SJSA1 (cell line): ENCODE results near the gene THBS2. TPM values are rescaled to one million over a fixed set of nuclear protein-coding genes. Genes with fewer than 3 reads are reported as not detected.

Experiments used
- DNase-seq, 2 experiments: peaks; one replicate each; pipeline ENCODE4 v3.0.0-alpha.2; 2015 to 2020; ENCODE audit warnings: low spot score in 2 of 2, low read depth in 1 of 2
- H3K27ac ChIP-seq: fragments of 250-450 bp; sonication (Bioruptor Pico); 2 replicates; pipeline ENCODE4 v1.5.1; 2020; ENCODE audit warnings: mild to moderate bottlenecking, moderate library complexity
- H3K27me3 ChIP-seq: fragments of 250-450 bp; sonication (Bioruptor Pico); replicated peaks from 2 replicates; pipeline ENCODE4 v1.5.1; 2020; ENCODE audit warnings: mild to moderate bottlenecking, moderate library complexity
- H3K36me3 ChIP-seq: fragments of 250-450 bp; sonication (Bioruptor Pico); 2 replicates; pipeline ENCODE4 v1.5.1; 2020; ENCODE audit warnings: mild to moderate bottlenecking
- H3K4me1 ChIP-seq: fragments of 250-450 bp; sonication (Bioruptor Pico); replicated peaks from 2 replicates; pipeline ENCODE4 v1.6.1; 2021; ENCODE audit warnings: mild to moderate bottlenecking
- H3K4me3 ChIP-seq: fragments of 250-450 bp; sonication (Bioruptor Pico); 2 replicates; pipeline ENCODE4 v1.5.1; 2020; ENCODE audit warnings: mild to moderate bottlenecking
- H3K9me3 ChIP-seq: fragments of 250-450 bp; sonication (Bioruptor Pico); replicated peaks from 2 replicates; pipeline ENCODE4 v1.5.1; 2020; ENCODE audit warnings: mild to moderate bottlenecking
- total RNA-seq: library from RNA; depleted of rRNA; stranded (reverse); fragments of >200 nt; shearing (Covaris generic); gene quantifications from 2 replicates; pipeline ENCODE4 v1.2.3, GENCODE V29; 2014

Gene THBS2
- total RNA-seq, 1 experiment from 2014 or later, result not detected

GRCh38 chr6:169169941-169170582, 83.6 kb downstream of the THBS2 start:
- Histone ChIP-seq H3K27ac (peak overlapping the region; percentile 96; the same call in 1 of the 2 replicates), H3K36me3 (peaks cover 47% of the 10 kb centered on the region)

GRCh38 chr6:169169375-169169774, 84.3 kb downstream of the THBS2 start:
- no peaks in the 10 kb centered on the region for H3K27me3 ChIP-seq
- H3K9me3 ChIP-seq, result peaks cover 3% of the 10 kb centered on the region; the same call in 1 of the 2 replicates
- H3K36me3 ChIP-seq, result peaks cover 47% of the 10 kb centered on the region
- DNase-seq, result peak in 1 of 2 experiments; percentile 30
- no peak overlapping the region; the same call in 1 of the 2 replicates for H3K27ac ChIP-seq
- H3K4me1 ChIP-seq, result peaks cover 68% of the 10 kb centered on the region
- H3K4me3 ChIP-seq, result no peak overlapping the region

More at GRCh38 chr6:169169941-169170582, 83.6 kb downstream of the THBS2 start:
- H3K9me3 ChIP-seq, result peaks cover 3% of the 10 kb centered on the region; the same call in 1 of the 2 replicates
- no peak for DNase-seq
- H3K4me1 ChIP-seq, result peaks cover 69% of the 10 kb centered on the region
- no peaks in the 10 kb centered on the region for H3K27me3 ChIP-seq
- H3K4me3 ChIP-seq, result no peak overlapping the region

GRCh38 chr6:169168706-169169105, 84.9 kb downstream of the THBS2 start:
- DNase-seq, result peak in 1 of 2 experiments; percentile 24
- no peak overlapping the region for H3K4me3 ChIP-seq
- no peaks in the 10 kb centered on the region for H3K27me3 ChIP-seq
- H3K36me3 ChIP-seq, result peaks cover 42% of the 10 kb centered on the region
- peaks cover 3% of the 10 kb centered on the region; the same call in 1 of the 2 replicates for H3K9me3 ChIP-seq
- peak overlapping the region; percentile 99 for H3K27ac ChIP-seq
- peaks cover 63% of the 10 kb centered on the region for H3K4me1 ChIP-seq

DNA sequence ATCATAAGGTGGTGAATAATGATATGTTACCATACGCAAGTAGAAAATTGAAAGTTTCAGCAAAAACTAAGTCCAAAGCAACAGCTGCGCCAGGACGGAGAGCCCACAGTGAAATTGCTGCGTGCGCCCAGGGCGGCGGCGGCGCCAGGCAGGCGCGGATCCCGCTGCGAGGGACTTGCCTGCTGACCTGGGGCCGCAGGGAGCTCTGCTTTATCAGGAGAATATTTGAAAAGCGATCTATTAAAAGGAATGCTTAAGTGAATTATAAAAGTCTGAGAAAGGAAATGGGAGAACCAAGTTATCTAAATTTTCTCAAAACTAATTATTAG, 85.4 kb downstream of the THBS2 start:
- H3K27me3 ChIP-seq, result no peaks in the 10 kb centered on the region
- no peak for DNase-seq
- peaks cover 63% of the 10 kb centered on the region for H3K4me1 ChIP-seq
- H3K27ac ChIP-seq, result peak overlapping the region; percentile 99
- H3K36me3 ChIP-seq, result peaks cover 38% of the 10 kb centered on the region
- H3K4me3 ChIP-seq, result no peak overlapping the region
- H3K9me3 ChIP-seq, result peaks cover 3% of the 10 kb centered on the region; the same call in 1 of the 2 replicates

GRCh38 chr6:169167581-169168301, 85.9 kb downstream of the THBS2 start:
- no peak overlapping the region for H3K4me3 ChIP-seq
- peaks cover 60% of the 10 kb centered on the region for H3K4me1 ChIP-seq
- DNase-seq, result peak; percentile 94
- H3K36me3 ChIP-seq, result peaks cover 36% of the 10 kb centered on the region
- peaks cover 3% of the 10 kb centered on the region; the same call in 1 of the 2 replicates for H3K9me3 ChIP-seq
- peak overlapping the region; percentile 99 for H3K27ac ChIP-seq
- no peaks in the 10 kb centered on the region for H3K27me3 ChIP-seq

GRCh38 chr6:169166896-169167580, 86.6 kb downstream of the THBS2 start:
- Histone ChIP-seq H3K4me1 (peaks cover 60% of the 10 kb centered on the region), H3K27me3 (no peaks in the 10 kb centered on the region), H3K27ac (peak overlapping the region; percentile 99), H3K36me3 (peaks cover 36% of the 10 kb centered on the region), H3K9me3 (peaks cover 3% of the 10 kb centered on the region; the same call in 1 of the 2 replicates), H3K4me3 (no peak overlapping the region)
- DNase-seq, result peak in 1 of 2 experiments; percentile 38
